GM10248 (cell line): ENCODE results near the gene PCSK6.

Source experiments
- CTCF ChIA-PET: fragments of 300-600 bp; sonication (Branson Sonifier 250); formaldehyde crosslinking; extraction: SDS; loops from one replicate; lab custom pipeline; 2021; ENCODE audit warnings: antibody characterized with exemption; lab: Yijun Ruan, JAX
- POLR2A ChIA-PET: fragments of 350-650 bp; sonication (Branson Sonifier 250); formaldehyde crosslinking; extraction: SDS; loops from one replicate; lab custom pipeline; 2020; ENCODE audit warnings: antibody characterized with exemption; lab: Yijun Ruan, JAX
- DNase-seq: peaks from one replicate; pipeline ENCODE4 v3.0.0; 2012; ENCODE audit errors: extremely low spot score
- CTCF ChIP-seq: IDR thresholded peaks from 2 replicates; pipeline ENCODE4 v1.5.1; 2012; ENCODE audit warnings: mild to moderate bottlenecking, low read depth; ENCODE audit errors: extremely low read depth, missing control alignments, control extremely low read depth

The PCSK6 gene

DNA sequence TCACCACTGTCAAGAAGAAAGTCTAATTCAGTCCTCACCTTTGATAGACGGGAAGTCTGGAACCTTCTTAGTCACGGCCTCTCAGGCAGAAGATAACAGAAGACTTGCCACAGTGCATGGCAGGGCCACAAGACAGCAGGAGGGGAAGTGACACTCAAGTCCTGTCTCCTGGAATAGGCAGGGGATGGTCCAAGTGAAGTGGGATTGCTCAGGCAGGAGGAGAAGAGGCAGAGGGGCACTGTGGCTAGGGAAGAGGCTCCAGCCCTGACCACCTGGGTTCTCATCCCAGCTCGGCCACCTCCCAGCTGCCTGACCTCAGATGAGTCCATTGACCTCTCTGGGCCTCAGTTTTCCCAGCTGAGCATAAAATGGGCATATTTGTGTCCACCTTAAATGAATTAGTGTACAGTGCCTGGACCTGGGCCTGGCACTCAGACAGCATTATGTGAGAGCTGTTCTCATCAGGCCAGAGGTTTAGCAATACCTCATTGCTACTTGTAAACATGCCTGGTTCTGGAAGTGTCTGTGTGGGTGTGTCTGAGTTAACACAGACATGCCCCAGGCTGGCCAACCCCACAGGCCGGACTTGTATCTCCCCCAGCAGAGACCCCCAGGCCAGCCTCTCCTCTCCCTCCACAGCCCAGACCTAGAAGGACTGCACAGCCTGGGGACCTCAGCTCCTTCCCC lies 11.5 kb upstream of the PCSK6 start:
- CTCF ChIA-PET, result interaction anchor here (0.8 to 2.5 kb wide), 7 partner anchors 10 to 208 kb away, joined by 3 to 13 read pairs (median 4); no protein-coding TSS in a partner anchor
- peak; percentile 5 for DNase-seq
- TF ChIP-seq CTCF, result no peak
- POLR2A ChIA-PET, result no interaction called here

DNA sequence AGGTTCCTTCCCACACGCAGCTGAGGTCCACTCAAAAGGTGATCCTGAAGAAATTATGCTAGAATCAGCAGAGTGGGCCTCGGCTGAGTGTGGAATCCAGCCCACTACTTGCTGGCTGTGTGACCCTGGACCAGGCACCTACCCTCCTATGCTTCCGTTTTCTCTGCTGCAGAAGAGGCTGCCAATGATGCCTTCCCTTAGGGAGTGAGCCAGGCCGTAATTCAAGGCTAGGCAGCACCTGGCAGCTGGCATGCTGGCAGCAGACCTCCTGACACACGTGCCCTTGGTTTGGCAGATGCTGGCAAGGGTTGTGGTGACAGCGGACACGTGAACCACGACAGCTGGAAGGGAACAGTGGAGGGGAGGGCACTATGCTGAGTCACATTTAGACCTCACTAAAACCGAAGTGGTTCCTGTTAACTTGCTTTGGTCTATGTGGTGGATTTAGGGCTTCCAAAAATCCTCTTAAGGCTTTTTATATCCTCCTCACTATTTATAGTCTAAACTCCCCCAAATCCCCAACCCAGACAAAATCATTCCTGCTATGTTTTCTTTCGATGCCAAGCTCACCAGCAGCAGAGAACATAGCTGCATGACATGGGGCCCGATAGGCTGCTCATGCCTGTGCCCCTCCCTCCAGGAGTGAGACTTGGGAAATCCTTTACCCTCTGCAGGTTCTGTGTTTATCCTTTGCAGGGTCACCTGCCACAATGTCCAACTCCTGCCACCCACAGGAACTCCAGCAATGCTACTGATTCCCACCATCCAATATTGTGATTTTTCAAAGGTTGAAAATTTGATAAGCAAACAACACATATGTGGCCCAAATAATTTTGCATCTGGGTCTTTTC lies 10.6 kb upstream of the PCSK6 start:
- ChIA-PET CTCF (interaction anchor here (1.5 to 2.3 kb wide), 2 partner anchors 11 to 180 kb away, joined by 3 to 13 read pairs; no protein-coding TSS in a partner anchor), POLR2A (no interaction called here)
- no peak for TF ChIP-seq CTCF
- DNase-seq, result peak; percentile 30

- CTCF ChIA-PET, result no interaction called here
- POLR2A ChIA-PET, result no interaction called here
- no peak for TF ChIP-seq CTCF
- DNase-seq, result peak; percentile 15
Measured at GRCh38 chr15:101498717-101499480, 9.4 kb upstream of the PCSK6 start.

- ChIA-PET CTCF (no interaction called here), POLR2A (no interaction called here)
- peak; percentile 13 for DNase-seq
- TF ChIP-seq CTCF, result no peak
Measured at GRCh38 chr15:101498076-101498716, 8.7 kb upstream of the PCSK6 start.

DNA sequence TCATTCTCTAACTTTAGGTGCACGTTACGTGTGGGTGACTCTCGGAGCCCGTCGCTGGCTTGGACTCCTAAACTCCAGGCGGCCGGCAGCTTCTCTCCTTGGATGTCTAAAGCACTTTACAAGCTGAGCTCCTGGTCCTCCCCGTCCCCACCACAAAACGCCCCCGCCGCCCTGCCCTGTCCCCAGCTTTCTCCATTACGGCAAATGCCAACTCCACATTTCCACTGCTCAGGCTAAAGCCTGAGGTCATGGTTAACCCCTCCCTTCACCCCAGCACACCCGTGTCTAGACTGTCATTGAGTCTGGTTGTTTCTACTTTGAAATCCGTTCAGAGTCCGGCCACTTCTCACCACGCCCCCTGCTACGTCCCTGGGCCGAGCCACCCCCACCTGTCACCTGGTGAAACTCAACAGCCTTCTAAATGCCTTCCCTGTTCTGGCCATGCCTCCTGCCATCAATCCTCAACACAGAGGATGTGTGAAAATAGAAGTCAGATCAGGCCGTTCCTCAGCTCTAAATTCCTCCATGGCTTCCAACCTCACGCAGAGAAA lies 8.1 kb upstream of the PCSK6 start:
- peak; percentile 10 for DNase-seq
- TF ChIP-seq CTCF, result no peak
- ChIA-PET CTCF (no interaction called here), POLR2A (no interaction called here)

GRCh38 chr15:101497017-101497416 lies 7.5 kb upstream of the PCSK6 start:
- POLR2A ChIA-PET, result no interaction called here
- DNase-seq, result peak; percentile 20
- no peak for TF ChIP-seq CTCF
- CTCF ChIA-PET, result no interaction called here
